GM12878 (cell line): ENCODE results near the gene ZNF615. TPM values are rescaled to one million over a fixed set of nuclear protein-coding genes. Genes with fewer than 3 reads are reported as not detected.
A peak's percentile ranks its signal among the peaks of the same experiment; 100 is the strongest.
"Not testable (repeated sequence)": the region's sequence is repeated elsewhere in the genome, so short reads cannot be mapped to it uniquely, and the experiment has no call there.

Experiments used
- ATAC-seq: fragments of 200-7000 bp; cut with Tn5 transposase; 3 replicates; pipeline ENCODE4 v1.9.1; 2020; ENCODE audit warnings: mild to moderate bottlenecking, moderate library complexity
- BruUV-seq: library from RNA; stranded (reverse); fragments of 400-500 nt; replicated peaks from 2 replicates; lab custom pipeline; 2021; lab: Mats Ljungman, UMichigan
- CTCF ChIA-PET: fragments of 300-600 bp; sonication (Branson Sonifier 250); formaldehyde crosslinking; extraction: SDS; loops from one replicate; lab custom pipeline; 2021; ENCODE audit warnings: inconsistent platforms; lab: Yijun Ruan, JAX
- POLR2A ChIA-PET: fragments of 350-600 bp; formaldehyde crosslinking; extraction: SDS; loops from one replicate; lab custom pipeline; 2021; ENCODE audit warnings: inconsistent platforms; lab: Charles Lee
- RAD21 ChIA-PET: fragments of 300-600 bp; sonication (Branson Sonifier 250); formaldehyde crosslinking; loops from one replicate; lab custom pipeline; 2023; ENCODE audit warnings: antibody characterized with exemption; ENCODE audit not compliant: unreplicated experiment; lab: Charles Lee
- SMC1A ChIA-PET: fragments of 300-600 bp; sonication (Branson Sonifier 250); formaldehyde crosslinking; loops from one replicate; lab custom pipeline; 2023; ENCODE audit not compliant: unreplicated experiment, uncharacterized antibody; lab: Charles Lee
- DNase-seq: peaks from one replicate; pipeline ENCODE4 v3.0.0-alpha.2; 2011; ENCODE audit warnings: low read depth, low spot score
- FAIRE-seq: peaks from 3 replicates; lab custom pipeline; 2011; peaks lifted over from hg19 to GRCh38; lab: Jason Lieb, UNC
- H2AFZ ChIP-seq: 2 replicates; pipeline ENCODE4 v1.6.0; 2011; ENCODE audit warnings: low read depth, low read length, control low read depth; ENCODE audit not compliant: control insufficient read depth
- H3K27ac ChIP-seq: 2 replicates; pipeline ENCODE4 v1.5.1; 2011; ENCODE audit warnings: control low read depth; ENCODE audit not compliant: control insufficient read depth, insufficient read depth
- H3K27me3 ChIP-seq, 2 experiments: replicated peaks in 1 of 2; 2 replicates each; pipeline versions ENCODE4 v1.6.0 to v1.6.1; 2011; ENCODE audit warnings: low read length in 1 of 2; ENCODE audit not compliant: control insufficient read depth in 2 of 2, insufficient read depth in 2 of 2
- H3K36me3 ChIP-seq, 2 experiments: 2 replicates each; pipeline ENCODE4 v1.5.1; 2011; ENCODE audit warnings: low read length in 1 of 2; ENCODE audit not compliant: control insufficient read depth in 2 of 2, insufficient read depth in 2 of 2
- H3K4me1 ChIP-seq: 2 replicates; pipeline ENCODE4 v1.6.1; 2011; ENCODE audit warnings: mild to moderate bottlenecking, low read length, moderate library complexity, mixed read lengths; ENCODE audit not compliant: control insufficient read depth, insufficient read depth
- H3K4me2 ChIP-seq: 2 replicates; pipeline ENCODE4 v1.6.0; 2011; ENCODE audit warnings: control low read depth; ENCODE audit not compliant: control insufficient read depth, insufficient read depth
- H3K4me3 ChIP-seq: fragments of 200-600 bp; sonication (generic); 2 replicates; pipeline ENCODE4 v1.5.1; 2016
- H3K79me2 ChIP-seq: 2 replicates; pipeline ENCODE4 v1.6.0; 2011; ENCODE audit warnings: low read length; ENCODE audit not compliant: control insufficient read depth, insufficient read depth
- H3K9ac ChIP-seq: 2 replicates; pipeline ENCODE4 v1.8.0; 2011; ENCODE audit warnings: low read length, control low read depth, mixed read lengths; ENCODE audit not compliant: control insufficient read depth, insufficient read depth
- H3K9me3 ChIP-seq: replicated peaks from 3 replicates; pipeline ENCODE4 v1.5.1; 2011; ENCODE audit warnings: mild to moderate bottlenecking, low read length; ENCODE audit not compliant: control insufficient read depth, insufficient read depth
- H4K20me1 ChIP-seq: 2 replicates; pipeline ENCODE4 v1.6.0; 2011; ENCODE audit not compliant: control insufficient read depth, insufficient read depth
- CBX5 ChIP-seq: sonication (generic); IDR thresholded peaks from 2 replicates; pipeline ENCODE4 v1.6.1; 2016; ENCODE audit warnings: low read depth, moderate library complexity, mild to moderate bottlenecking, inconsistent platforms
- TAF1 ChIP-seq: IDR thresholded peaks from 2 replicates; pipeline ENCODE4 v1.6.1; 2011; ENCODE audit warnings: mild to moderate bottlenecking, low read depth, low read length, borderline replicate concordance
- TCF3 ChIP-seq: IDR thresholded peaks from 2 replicates; pipeline ENCODE4 v1.6.1; 2012; ENCODE audit warnings: low read depth, mild to moderate bottlenecking, low read length, borderline replicate concordance; ENCODE audit not compliant: insufficient read depth
- WGBS: methylation state at CpG from one replicate; pipeline ENCODE4 v1.1.6; 2016; ENCODE audit warnings: low lambda C conversion rate; ENCODE audit not compliant: insufficient replicate concordance, insufficient coverage; ENCODE audit errors: missing lambda C conversion rate; 5-methylcytosine and 5-hydroxymethylcytosine counted together
- in situ Hi-C: fragments of 300-500 bp; cut with MboI; formaldehyde crosslinking; loops from 9 replicates; pipeline ENCODE4 v1.14.3; 2018; ENCODE audit warnings: mixed read lengths
- intact Hi-C: fragments of 100-400 bp; cut with micrococcal nuclease; formaldehyde crosslinking; loops from one replicate; pipeline ENCODE4 v1.14.2; 2022; ENCODE audit not compliant: unreplicated experiment
- polyA plus RNA-seq, 11 experiments: library from polyadenylated mRNA; depleted of rRNA in 4 of 11; unstranded in 6 of 11; stranded (reverse) in 5 of 11; fragments of >200 nt; fragmentation: Nextera tagmentation in 4 of 11; fragmentation: Illumina TruSeq in 1 of 11; extraction: Ambion mirVana in 4 of 11; extraction: Trizol in 1 of 11; gene quantifications; 1 replicate in 1 of 11; 2 replicates in 10 of 11; pipeline versions ENCODE4 v1.2.1 to v1.2.3, GENCODE V29; 2011 to 2016; ENCODE audit warnings: inconsistent platforms in 2 of 11, missing spikeins in 2 of 11, low read depth in 1 of 11
- total RNA-seq, 4 experiments: library from RNA; depleted of rRNA in 3 of 4; stranded (reverse); fragments of >200 nt in 3 of 4; fragmentation: Illumina TruSeq in 1 of 4; extraction: Trizol in 1 of 4; gene quantifications; 2 replicates each; pipeline versions ENCODE4 v1.2.1 to v1.2.3, GENCODE V29; 2013 to 2021
- TF ChIP-seq, protein P1 (sequence below): IDR thresholded peaks from 2 replicates; pipeline ENCODE4 v1.6.1; 2011; ENCODE audit warnings: borderline replicate concordance, low read depth, mild to moderate bottlenecking, moderate library complexity, low read length; ENCODE audit not compliant: insufficient read depth, poor library complexity, severe bottlenecking
- TF ChIP-seq, protein P2 (sequence below): IDR thresholded peaks from 2 replicates; pipeline ENCODE4 v1.6.1; 2011; ENCODE audit warnings: low read depth, mild to moderate bottlenecking, low read length, moderate library complexity, borderline replicate concordance; ENCODE audit errors: extremely low read depth

The ZNF615 gene
- total and polyA plus RNA-seq, 10 of the 15 experiments (the other 5 are each of a cell fraction or from before 2014, with no cell fraction given), result 1.7 to 7.2 (median 4.2) TPM

DNA sequence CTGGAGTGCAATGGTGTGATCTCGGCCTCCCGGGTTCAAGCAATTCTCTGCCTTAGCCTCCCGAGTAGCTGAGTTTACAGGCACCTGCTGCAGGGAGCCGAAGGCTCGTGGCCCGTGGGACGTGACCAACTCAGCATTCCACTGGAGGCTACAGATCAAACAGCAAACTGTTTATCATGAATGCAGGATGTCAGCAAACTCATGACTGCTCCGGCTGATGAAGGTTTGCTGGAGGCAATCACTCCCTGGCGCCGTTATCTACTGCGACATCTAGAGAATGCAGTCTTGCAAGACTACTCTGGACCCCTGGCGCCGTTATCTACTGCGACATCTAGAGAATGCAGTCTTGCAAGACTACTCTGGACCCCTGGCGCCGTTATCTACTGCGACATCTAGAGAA lies 32.2 kb downstream of the ZNF615 start:
- H3K4me1 ChIP-seq, BruUV-seq, H3K4me3 ChIP-seq, H4K20me1 ChIP-seq, POLR2A ChIA-PET, H3K27me3 ChIP-seq, H3K4me2 ChIP-seq, CTCF ChIA-PET, H3K79me2 ChIP-seq, ATAC-seq, SMC1A ChIA-PET, in situ Hi-C loops, FAIRE-seq, intact Hi-C loops, H2AFZ ChIP-seq, RAD21 ChIA-PET, DNase-seq, H3K27ac ChIP-seq, H3K9ac ChIP-seq: not testable (repeated sequence)
- Histone ChIP-seq H3K9me3 (peaks cover 47% of the 10 kb centered on the region), H3K36me3 (peaks cover 2 to 15% of the 10 kb centered on the region in 2 experiments)
- WGBS, result 96% methylated on average over 17 of the region's 17 CpGs

- Histone ChIP-seq H2AFZ (no peak overlapping the region), H3K9me3 (peaks cover 52% of the 10 kb centered on the region), H3K79me2 (no peaks in the 10 kb centered on the region), H3K27ac (no peak overlapping the region), H4K20me1 (no peaks in the 10 kb centered on the region), H3K4me2 (no peak overlapping the region), H3K4me3 (no peak overlapping the region), H3K27me3 (no peaks in the 10 kb centered on the region), H3K36me3 (peaks cover 10 to 35% of the 10 kb centered on the region in 2 experiments), H3K9ac (no peak overlapping the region), H3K4me1 (no peaks in the 10 kb centered on the region)
- in situ Hi-C loops, result no loop called here
- peak; percentile 78; the same call in 1 of the 2 replicates for TF ChIP-seq CBX5
- no peak for TF ChIP-seq TAF1
- no peak for TF ChIP-seq TCF3
- TF ChIP-seq, protein P1, sequence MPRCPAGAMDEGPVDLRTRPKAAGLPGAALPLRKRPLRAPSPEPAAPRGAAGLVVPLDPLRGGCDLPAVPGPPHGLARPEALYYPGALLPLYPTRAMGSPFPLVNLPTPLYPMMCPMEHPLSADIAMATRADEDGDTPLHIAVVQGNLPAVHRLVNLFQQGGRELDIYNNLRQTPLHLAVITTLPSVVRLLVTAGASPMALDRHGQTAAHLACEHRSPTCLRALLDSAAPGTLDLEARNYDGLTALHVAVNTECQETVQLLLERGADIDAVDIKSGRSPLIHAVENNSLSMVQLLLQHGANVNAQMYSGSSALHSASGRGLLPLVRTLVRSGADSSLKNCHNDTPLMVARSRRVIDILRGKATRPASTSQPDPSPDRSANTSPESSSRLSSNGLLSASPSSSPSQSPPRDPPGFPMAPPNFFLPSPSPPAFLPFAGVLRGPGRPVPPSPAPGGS, result no peak
- TF ChIP-seq, protein P2, sequence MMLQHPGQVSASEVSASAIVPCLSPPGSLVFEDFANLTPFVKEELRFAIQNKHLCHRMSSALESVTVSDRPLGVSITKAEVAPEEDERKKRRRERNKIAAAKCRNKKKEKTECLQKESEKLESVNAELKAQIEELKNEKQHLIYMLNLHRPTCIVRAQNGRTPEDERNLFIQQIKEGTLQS, result no peak
- BruUV-seq, result no TSS peak
- ATAC-seq (no peak), DNase-seq (no peak), FAIRE-seq (no peak)
- ChIA-PET SMC1A (interaction anchor here (0.6 kb wide), 1 partner anchor 767 kb away, joined by 4 read pairs; no protein-coding TSS in a partner anchor), RAD21 (no interaction called here), CTCF (no interaction called here), POLR2A (no interaction called here)
- 73% methylated on average over 4 of the region's 4 CpGs for WGBS
- intact Hi-C loops, result no loop called here
These were observed 36.4 kb downstream of the ZNF615 start for GRCh38 chr19:51971624-51972023.
